Body of pancreas (tissue), 4 donors: ENCODE results near the gene SLC2A10. TPM values are rescaled to one million over a fixed set of nuclear protein-coding genes. Genes with fewer than 3 reads are reported as not detected.

Source experiments
- ATAC-seq: fragments of 150-250 bp; one replicate; pipeline ENCODE4 v1.9.1; 2016
- DNase-seq, 4 donors: peaks; one replicate each; pipeline ENCODE4 v3.0.0-alpha.2; 2019
- H3K27ac ChIP-seq, 4 donors: fragments of 200-600 bp; sonication (generic); 1 replicate in 3 of 4; 2 replicates in 1 of 4; pipeline versions ENCODE4 v1.5.1 to v1.6.1; 2016 to 2019; ENCODE audit warnings: mild to moderate bottlenecking in 1 of 4, mixed read lengths in 1 of 4, moderate library complexity in 1 of 4
- H3K27me3 ChIP-seq, 2 donors: fragments of 200-600 bp; sonication (generic); one replicate each; pipeline ENCODE4 v1.6.0; 2016; ENCODE audit warnings: mild to moderate bottlenecking in 1 of 2
- H3K36me3 ChIP-seq, 2 donors: fragments of 200-600 bp; sonication (generic); replicated peaks in 1 of 2; 2 replicates each; pipeline ENCODE4 v1.5.1; 2016; ENCODE audit warnings: low read depth in 2 of 2; ENCODE audit not compliant: insufficient read depth in 1 of 2
- H3K4me1 ChIP-seq: fragments of 200-600 bp; sonication (generic); one replicate; pipeline ENCODE4 v1.6.0; 2016
- H3K4me3 ChIP-seq, 2 donors: fragments of 200-600 bp; sonication (generic); 1 replicate in 1 of 2; 2 replicates in 1 of 2; pipeline ENCODE4 v1.5.1; 2016 to 2019
- H3K9me3 ChIP-seq, 3 donors: fragments of 200-600 bp; sonication (generic); 1 replicate in 2 of 3; 2 replicates in 1 of 3; pipeline ENCODE4 v1.5.1; 2016
- POLR2A ChIP-seq, 3 donors: fragments of 450-650 bp; IDR thresholded peaks; one replicate each; pipeline ENCODE4 v1.6.1; 2016; ENCODE audit warnings: antibody characterized with exemption in 3 of 3, mild to moderate bottlenecking in 2 of 3
- WGBS, 2 donors: methylation state at CpG; one replicate each; pipeline ENCODE4 v1.1.5; 2017; 5-methylcytosine and 5-hydroxymethylcytosine counted together
- intact Hi-C: fragments of 100-400 bp; cut with DNase I; formaldehyde crosslinking; loops from one replicate; pipeline ENCODE4 v1.15.1; 2023
- total RNA-seq, 2 donors: library from RNA; depleted of rRNA; stranded (reverse); fragments of >200 nt; gene quantifications; one replicate each; pipeline ENCODE4 v1.1.0, GENCODE V29; 2016
- TF ChIP-seq, protein P1 (sequence below), 7 experiments: fragments of 450-650 bp in 4 of 7; fragments of 200-600 bp in 3 of 7; sonication (generic) in 3 of 7; IDR thresholded peaks; one replicate each; pipeline ENCODE4 v1.5.1; 2016 to 2019; ENCODE audit warnings: antibody characterized with exemption in 7 of 7

The SLC2A10 gene
- total RNA-seq, 2 donors from 2014 or later, result 12.2 to 95.3 TPM

DNA sequence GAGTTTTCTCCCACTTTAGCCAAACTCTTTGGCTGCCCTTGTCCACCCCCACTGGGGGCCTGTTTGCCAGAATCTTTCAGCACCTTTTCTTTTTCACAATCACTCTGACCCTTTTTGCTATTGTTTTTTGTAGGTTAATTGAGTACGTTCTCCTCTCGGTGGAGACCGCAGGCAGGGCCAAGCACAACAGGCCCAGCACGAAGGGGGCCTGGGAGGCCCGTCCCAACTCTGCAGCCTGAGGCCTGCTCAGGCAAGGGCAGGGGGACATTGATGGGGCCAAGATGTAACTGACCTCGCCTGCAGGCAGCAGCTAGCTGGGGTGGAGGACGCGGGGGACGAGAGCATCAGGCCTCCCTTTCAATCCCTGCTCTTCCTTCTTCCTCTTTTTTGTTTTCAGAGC, 47.7 kb downstream of the SLC2A10 start:
- ATAC-seq, result no peak

DNA sequence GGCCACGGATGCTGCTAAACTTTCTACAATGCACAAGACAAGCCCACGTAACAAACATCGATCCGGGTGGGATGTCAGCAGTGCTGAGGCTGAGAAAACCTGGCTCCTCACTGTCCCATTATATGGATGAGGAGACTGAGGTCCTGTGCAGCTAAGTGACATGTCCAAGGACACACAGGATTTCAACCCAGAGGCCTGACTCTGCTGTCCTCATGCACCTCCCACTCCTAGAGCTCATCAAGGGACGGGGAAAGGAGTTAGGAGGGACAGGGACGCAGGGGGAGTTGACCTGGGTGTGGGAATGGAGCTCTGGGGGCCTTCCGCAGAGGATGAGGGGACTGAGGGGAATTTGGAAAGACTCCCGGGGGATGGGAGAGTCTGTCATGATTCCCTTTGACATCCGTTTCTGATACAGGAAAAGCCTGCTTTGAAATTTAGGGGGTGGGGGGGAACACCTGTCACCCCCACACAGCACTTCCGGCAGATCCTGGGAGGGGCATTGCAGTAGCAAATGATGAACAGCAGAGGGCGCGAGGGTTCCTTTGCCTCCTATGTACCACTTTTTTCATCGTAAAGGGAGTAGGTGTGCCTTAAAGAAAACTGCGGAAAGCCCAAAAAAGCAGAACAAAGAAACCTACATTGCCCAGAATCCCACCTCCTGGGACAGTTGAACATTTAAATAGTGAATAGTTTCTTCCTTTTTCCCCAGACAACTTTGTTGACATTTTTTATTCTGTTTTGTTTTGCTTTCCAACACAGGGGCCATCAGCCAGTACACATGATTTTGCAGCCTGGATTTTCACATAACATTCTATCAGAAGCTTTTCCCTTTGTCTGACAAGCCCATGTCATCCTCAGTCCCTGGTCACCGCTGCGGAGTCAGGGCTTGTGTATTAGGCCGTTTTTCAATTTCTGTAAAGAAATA, 48.6 kb downstream of the SLC2A10 start:
- H3K4me3 ChIP-seq, result no peak overlapping the region
- H3K27me3 ChIP-seq, result no peaks in the 10 kb centered on the region
- intact Hi-C loops, result no loop called here
- H3K27ac ChIP-seq, result no peak overlapping the region
- H3K4me1 ChIP-seq, result no peaks in the 10 kb centered on the region
- ATAC-seq, result peak; percentile 50
- TF ChIP-seq, protein P1, sequence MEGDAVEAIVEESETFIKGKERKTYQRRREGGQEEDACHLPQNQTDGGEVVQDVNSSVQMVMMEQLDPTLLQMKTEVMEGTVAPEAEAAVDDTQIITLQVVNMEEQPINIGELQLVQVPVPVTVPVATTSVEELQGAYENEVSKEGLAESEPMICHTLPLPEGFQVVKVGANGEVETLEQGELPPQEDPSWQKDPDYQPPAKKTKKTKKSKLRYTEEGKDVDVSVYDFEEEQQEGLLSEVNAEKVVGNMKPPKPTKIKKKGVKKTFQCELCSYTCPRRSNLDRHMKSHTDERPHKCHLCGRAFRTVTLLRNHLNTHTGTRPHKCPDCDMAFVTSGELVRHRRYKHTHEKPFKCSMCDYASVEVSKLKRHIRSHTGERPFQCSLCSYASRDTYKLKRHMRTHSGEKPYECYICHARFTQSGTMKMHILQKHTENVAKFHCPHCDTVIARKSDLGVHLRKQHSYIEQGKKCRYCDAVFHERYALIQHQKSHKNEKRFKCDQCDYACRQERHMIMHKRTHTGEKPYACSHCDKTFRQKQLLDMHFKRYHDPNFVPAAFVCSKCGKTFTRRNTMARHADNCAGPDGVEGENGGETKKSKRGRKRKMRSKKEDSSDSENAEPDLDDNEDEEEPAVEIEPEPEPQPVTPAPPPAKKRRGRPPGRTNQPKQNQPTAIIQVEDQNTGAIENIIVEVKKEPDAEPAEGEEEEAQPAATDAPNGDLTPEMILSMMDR (IDR thresholded peaks at IDR 0.05), result peak; percentile 64 to 90 (median 78)
- TF ChIP-seq POLR2A (IDR thresholded peaks at IDR 0.05), result no peak
- 29 to 39% methylated on average over 17 of the region's 17 CpGs for WGBS, 2 donors
- no peaks in the 10 kb centered on the region for H3K36me3 ChIP-seq
- peak; percentile 45 to 61 (median 48) for DNase-seq
- H3K9me3 ChIP-seq, result no peaks in the 10 kb centered on the region

More for the DNA sequence above, 47.7 kb downstream of the SLC2A10 start:
- Histone ChIP-seq H3K27ac (no peak overlapping the region), H3K4me1 (no peaks in the 10 kb centered on the region), H3K27me3 (no peaks in the 10 kb centered on the region), H3K9me3 (no peaks in the 10 kb centered on the region), H3K4me3 (no peak overlapping the region), H3K36me3 (no peaks in the 10 kb centered on the region)
- intact Hi-C loops, result no loop called here
- TF ChIP-seq POLR2A (IDR thresholded peaks at IDR 0.05), result no peak
- TF ChIP-seq, protein P1 (IDR thresholded peaks at IDR 0.05), result no peak
- DNase-seq, result no peak
- 61 to 65% methylated on average over 9 of the region's 9 CpGs for WGBS, 2 donors

DNA sequence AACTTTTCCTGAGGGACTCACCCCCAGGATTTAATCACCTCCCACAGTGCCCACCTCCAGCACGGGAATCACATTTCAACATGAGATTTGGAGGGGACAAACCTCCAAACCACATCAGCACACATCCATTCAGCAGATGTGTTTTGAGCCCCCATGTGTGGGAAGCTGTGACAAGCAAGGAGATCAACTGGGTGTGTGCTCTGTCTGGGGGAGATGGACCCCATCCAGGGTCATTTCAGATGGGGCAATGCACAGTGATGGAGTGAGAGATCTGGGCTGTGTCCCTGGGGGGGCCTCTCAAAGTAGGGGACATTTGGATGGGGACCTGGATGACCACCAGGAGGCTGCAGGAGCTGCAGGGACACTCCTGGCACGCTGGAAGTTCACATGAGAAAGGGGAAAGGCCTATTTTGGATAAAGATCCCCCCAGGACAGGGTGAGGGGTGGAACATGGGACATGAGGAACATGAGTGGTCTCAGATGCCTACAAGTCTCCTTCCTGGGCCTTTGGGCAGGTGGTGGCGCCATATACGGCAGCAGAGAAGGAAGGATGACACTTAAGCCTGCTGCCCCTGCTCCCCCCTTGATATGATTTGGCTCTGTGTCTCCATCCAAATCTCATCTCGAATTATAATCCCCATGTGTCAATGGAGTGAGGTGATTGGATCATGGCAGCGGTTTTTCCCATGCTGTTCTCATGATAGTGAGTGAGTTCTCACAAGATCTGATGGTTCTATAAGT, 49.6 kb downstream of the SLC2A10 start:
- DNase-seq, result no peak
- no peak for ATAC-seq
- no peak overlapping the region for H3K27ac ChIP-seq
- WGBS, 2 donors, result 64 to 73% methylated on average over 6 of the region's 6 CpGs
- no peaks in the 10 kb centered on the region for H3K4me1 ChIP-seq
- no peaks in the 10 kb centered on the region for H3K36me3 ChIP-seq
- intact Hi-C loops, result no loop called here
- no peaks in the 10 kb centered on the region for H3K27me3 ChIP-seq
- no peak for TF ChIP-seq POLR2A (IDR thresholded peaks at IDR 0.05)
- TF ChIP-seq, protein P1 (IDR thresholded peaks at IDR 0.05), result no peak
- H3K4me3 ChIP-seq, result no peak overlapping the region
- no peaks in the 10 kb centered on the region for H3K9me3 ChIP-seq

DNA sequence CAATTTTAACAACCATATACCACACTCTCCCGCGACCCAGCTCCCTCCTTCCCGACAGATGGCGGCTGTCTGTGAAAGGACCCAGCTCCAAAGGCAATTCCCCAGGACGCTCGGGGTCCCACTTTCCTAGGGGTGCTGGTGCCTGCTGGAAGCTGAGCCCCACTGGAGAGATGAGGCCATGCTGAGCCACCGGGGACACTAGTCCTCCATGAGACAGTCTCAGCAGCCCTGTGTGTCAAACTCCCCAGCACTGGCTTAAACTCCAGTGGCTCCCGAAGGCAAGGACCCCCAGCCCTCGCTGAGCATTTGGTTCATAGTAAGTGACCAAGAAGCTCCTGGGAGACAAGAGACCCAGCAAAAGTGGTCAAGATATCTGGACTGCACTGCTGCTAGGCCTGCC, 52.1 kb downstream of the SLC2A10 start:
- ATAC-seq, result no peak
- no peaks in the 10 kb centered on the region for H3K4me1 ChIP-seq
- intact Hi-C loops, result no loop called here
- WGBS, 2 donors, result 75% methylated on average over 9 of the region's 9 CpGs
- no peaks in the 10 kb centered on the region for H3K9me3 ChIP-seq
- H3K4me3 ChIP-seq, result no peak overlapping the region
- TF ChIP-seq POLR2A (IDR thresholded peaks at IDR 0.05), result no peak
- TF ChIP-seq, protein P1 (IDR thresholded peaks at IDR 0.05), result no peak
- H3K27me3 ChIP-seq, result no peaks in the 10 kb centered on the region
- H3K27ac ChIP-seq, result no peak overlapping the region
- no peaks in the 10 kb centered on the region for H3K36me3 ChIP-seq
- DNase-seq, result no peak
